BLaER1 (cell line): Measurements from ENCODE around the gene FAM50B.

Experiments
- H3K27ac ChIP-seq: shearing (Covaris generic); formaldehyde crosslinking; 2 replicates; pipeline ENCODE4 v1.8.1; 2022
- H3K27me3 ChIP-seq: shearing (Covaris generic); formaldehyde crosslinking; 2 replicates; pipeline ENCODE4 v1.8.1; 2022
- H3K36me3 ChIP-seq: shearing (Covaris generic); formaldehyde crosslinking; 2 replicates; pipeline ENCODE4 v1.8.1; 2022
- H3K4me1 ChIP-seq: shearing (Covaris generic); formaldehyde crosslinking; 2 replicates; pipeline ENCODE4 v1.8.1; 2022
- H3K4me2 ChIP-seq: shearing (Covaris generic); formaldehyde crosslinking; 2 replicates; pipeline ENCODE4 v1.8.1; 2022
- H3K4me3 ChIP-seq: shearing (Covaris generic); formaldehyde crosslinking; 2 replicates; pipeline ENCODE4 v1.8.1; 2022
- H3K9ac ChIP-seq: shearing (Covaris generic); formaldehyde crosslinking; 2 replicates; pipeline ENCODE4 v1.8.1; 2022
- H3K9me3 ChIP-seq: shearing (Covaris generic); formaldehyde crosslinking; 2 replicates; pipeline ENCODE4 v1.8.1; 2022
- H4K20me1 ChIP-seq: shearing (Covaris generic); formaldehyde crosslinking; 2 replicates; pipeline ENCODE4 v1.8.1; 2022
- Cebpa-rat ChIP-seq: shearing (Covaris generic); IDR thresholded peaks from 2 replicates; pipeline ENCODE4 v1.8.1; 2022

FAM50B gene

DNA sequence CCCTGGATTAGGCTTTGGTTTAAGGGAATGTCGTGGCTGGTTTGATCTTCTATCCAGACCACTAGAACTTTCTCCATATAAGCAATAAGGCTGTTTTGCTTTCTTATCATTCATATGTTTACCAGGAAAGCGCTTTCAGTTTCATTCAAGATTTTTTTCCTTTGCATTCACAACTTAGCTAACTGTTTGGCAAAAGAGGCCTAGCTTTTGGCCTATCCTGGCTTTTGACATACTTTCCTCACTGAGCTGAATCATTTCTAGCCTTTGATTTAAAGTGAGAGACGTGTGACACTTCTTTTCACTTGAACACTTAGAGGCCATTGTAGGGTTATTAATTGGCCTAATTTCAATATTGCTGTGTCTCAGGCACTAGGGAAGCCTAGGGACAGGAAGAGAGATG is 1.7 kb upstream of the FAM50B start:
- Histone ChIP-seq H3K4me2 (no peak overlapping the region), H3K4me1 (peaks cover 11% of the 10 kb centered on the region), H3K27me3 (no peaks in the 10 kb centered on the region; the same call in 1 of the 2 replicates), H3K27ac (no peak overlapping the region), H3K9ac (no peak overlapping the region), H3K36me3 (no peaks in the 10 kb centered on the region), H3K9me3 (peaks cover 21% of the 10 kb centered on the region), H4K20me1 (no peaks in the 10 kb centered on the region), H3K4me3 (no peak overlapping the region)
- TF ChIP-seq Cebpa-rat, result no peak

- H4K20me1 ChIP-seq, result no peaks in the 10 kb centered on the region
- no peak for TF ChIP-seq Cebpa-rat
- H3K27ac ChIP-seq, result no peak overlapping the region
- H3K36me3 ChIP-seq, result no peaks in the 10 kb centered on the region
- H3K4me3 ChIP-seq, result no peak overlapping the region
- peaks cover 5% of the 10 kb centered on the region for H3K4me1 ChIP-seq
- no peak overlapping the region for H3K9ac ChIP-seq
- no peak overlapping the region for H3K4me2 ChIP-seq
- H3K27me3 ChIP-seq, result no peaks in the 10 kb centered on the region; the same call in 1 of the 2 replicates
- peaks cover 21% of the 10 kb centered on the region for H3K9me3 ChIP-seq
These were observed 793 bp upstream of the FAM50B start for GRCh38 chr6:3848380-3848779.

DNA sequence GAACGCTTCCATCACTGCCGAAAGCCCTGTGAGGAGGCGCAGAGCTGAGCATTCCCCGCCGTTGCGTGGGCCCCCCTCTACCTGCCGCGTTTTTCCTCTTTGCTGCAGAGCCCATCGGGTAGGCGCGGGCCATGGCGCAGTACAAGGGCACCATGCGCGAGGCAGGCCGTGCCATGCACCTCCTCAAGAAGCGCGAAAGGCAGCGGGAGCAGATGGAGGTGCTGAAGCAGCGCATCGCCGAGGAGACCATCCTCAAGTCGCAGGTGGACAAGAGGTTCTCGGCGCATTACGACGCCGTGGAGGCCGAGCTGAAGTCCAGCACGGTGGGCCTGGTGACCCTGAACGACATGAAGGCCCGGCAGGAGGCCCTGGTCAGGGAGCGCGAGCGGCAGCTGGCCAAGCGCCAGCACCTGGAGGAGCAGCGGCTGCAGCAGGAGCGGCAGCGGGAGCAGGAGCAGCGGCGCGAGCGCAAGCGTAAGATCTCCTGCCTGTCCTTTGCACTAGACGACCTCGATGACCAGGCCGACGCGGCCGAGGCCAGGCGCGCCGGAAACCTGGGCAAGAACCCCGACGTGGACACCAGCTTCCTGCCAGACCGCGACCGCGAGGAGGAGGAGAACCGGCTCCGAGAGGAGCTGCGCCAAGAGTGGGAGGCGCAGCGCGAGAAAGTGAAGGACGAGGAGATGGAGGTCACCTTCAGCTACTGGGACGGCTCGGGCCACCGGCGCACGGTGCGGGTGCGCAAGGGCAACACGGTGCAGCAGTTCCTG is 693 bp downstream of the FAM50B start:
- H3K9me3 ChIP-seq, result peaks cover 21% of the 10 kb centered on the region

GRCh38 chr6:3850451-3851203 is 1.5 kb downstream of the FAM50B start:
- H3K36me3 ChIP-seq, result no peaks in the 10 kb centered on the region
- no peaks in the 10 kb centered on the region for H4K20me1 ChIP-seq
- H3K27ac ChIP-seq, result no peak overlapping the region
- no peaks in the 10 kb centered on the region for H3K4me1 ChIP-seq
- H3K27me3 ChIP-seq, result no peaks in the 10 kb centered on the region; the same call in 1 of the 2 replicates
- TF ChIP-seq Cebpa-rat, result no peak
- H3K9ac ChIP-seq, result no peak overlapping the region
- H3K4me2 ChIP-seq, result no peak overlapping the region
- no peak overlapping the region for H3K4me3 ChIP-seq
- H3K9me3 ChIP-seq, result peaks cover 21% of the 10 kb centered on the region

More for the DNA sequence above, 693 bp downstream of the FAM50B start:
- H3K9ac ChIP-seq, result no peak overlapping the region
- H3K4me3 ChIP-seq, result no peak overlapping the region
- no peaks in the 10 kb centered on the region for H3K36me3 ChIP-seq
- no peak overlapping the region for H3K27ac ChIP-seq
- no peak for TF ChIP-seq Cebpa-rat
- H3K4me2 ChIP-seq, result no peak overlapping the region
- no peaks in the 10 kb centered on the region; the same call in 1 of the 2 replicates for H3K27me3 ChIP-seq
- H3K4me1 ChIP-seq, result no peaks in the 10 kb centered on the region
- no peaks in the 10 kb centered on the region for H4K20me1 ChIP-seq

DNA sequence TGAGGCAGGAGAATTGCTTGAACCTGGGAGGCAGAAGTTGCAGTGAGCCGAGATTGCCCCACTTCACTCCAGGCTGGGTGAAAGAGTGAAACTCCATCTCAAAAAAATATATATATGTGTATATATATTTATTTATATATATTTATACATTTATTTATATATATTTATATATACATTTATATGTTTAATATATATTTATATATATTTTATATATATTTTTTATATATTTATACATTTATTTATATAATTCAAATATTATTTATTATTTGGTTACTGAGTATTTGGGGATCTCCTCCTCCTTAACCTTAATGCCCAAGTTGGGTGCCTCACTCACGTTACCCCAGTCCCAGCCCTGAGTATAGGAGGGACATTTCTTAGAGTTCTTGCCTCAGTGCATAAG is 2.7 kb downstream of the FAM50B start:
- Histone ChIP-seq H3K4me1 (no peaks in the 10 kb centered on the region), H4K20me1 (no peaks in the 10 kb centered on the region), H3K4me3 (no peak overlapping the region), H3K36me3 (no peaks in the 10 kb centered on the region), H3K9me3 (peaks cover 21% of the 10 kb centered on the region), H3K9ac (no peak overlapping the region), H3K4me2 (no peak overlapping the region), H3K27ac (no peak overlapping the region), H3K27me3 (no peaks in the 10 kb centered on the region; the same call in 1 of the 2 replicates)
- no peak for TF ChIP-seq Cebpa-rat

- Histone ChIP-seq H3K4me3 (no peak overlapping the region), H4K20me1 (no peaks in the 10 kb centered on the region), H3K9ac (no peak overlapping the region), H3K9me3 (peaks cover 21% of the 10 kb centered on the region), H3K36me3 (no peaks in the 10 kb centered on the region), H3K4me2 (no peak overlapping the region), H3K4me1 (no peaks in the 10 kb centered on the region), H3K27ac (no peak overlapping the region), H3K27me3 (no peaks in the 10 kb centered on the region; the same call in 1 of the 2 replicates)
- TF ChIP-seq Cebpa-rat, result no peak
These were observed 3.2 kb downstream of the FAM50B start for GRCh38 chr6:3852391-3852790.

- no peaks in the 10 kb centered on the region for H3K4me1 ChIP-seq
- no peaks in the 10 kb centered on the region for H3K27me3 ChIP-seq
- no peaks in the 10 kb centered on the region for H3K9me3 ChIP-seq
- no peak overlapping the region for H3K9ac ChIP-seq
- H3K4me3 ChIP-seq, result no peak overlapping the region
- H3K27ac ChIP-seq, result no peak overlapping the region
- no peak for TF ChIP-seq Cebpa-rat
- H3K4me2 ChIP-seq, result no peak overlapping the region
- no peaks in the 10 kb centered on the region for H4K20me1 ChIP-seq
- no peaks in the 10 kb centered on the region for H3K36me3 ChIP-seq
These were observed 6.7 kb downstream of the FAM50B start for GRCh38 chr6:3855866-3856265.

- TF ChIP-seq Cebpa-rat, result no peak
- H4K20me1 ChIP-seq, result no peaks in the 10 kb centered on the region
- no peak overlapping the region for H3K9ac ChIP-seq
- H3K4me2 ChIP-seq, result no peak overlapping the region
- H3K36me3 ChIP-seq, result no peaks in the 10 kb centered on the region
- H3K9me3 ChIP-seq, result no peaks in the 10 kb centered on the region
- H3K4me3 ChIP-seq, result no peak overlapping the region
- no peaks in the 10 kb centered on the region for H3K27me3 ChIP-seq
- no peaks in the 10 kb centered on the region for H3K4me1 ChIP-seq
- H3K27ac ChIP-seq, result no peak overlapping the region
These were observed 7.4 kb downstream of the FAM50B start for GRCh38 chr6:3856576-3856975.

DNA sequence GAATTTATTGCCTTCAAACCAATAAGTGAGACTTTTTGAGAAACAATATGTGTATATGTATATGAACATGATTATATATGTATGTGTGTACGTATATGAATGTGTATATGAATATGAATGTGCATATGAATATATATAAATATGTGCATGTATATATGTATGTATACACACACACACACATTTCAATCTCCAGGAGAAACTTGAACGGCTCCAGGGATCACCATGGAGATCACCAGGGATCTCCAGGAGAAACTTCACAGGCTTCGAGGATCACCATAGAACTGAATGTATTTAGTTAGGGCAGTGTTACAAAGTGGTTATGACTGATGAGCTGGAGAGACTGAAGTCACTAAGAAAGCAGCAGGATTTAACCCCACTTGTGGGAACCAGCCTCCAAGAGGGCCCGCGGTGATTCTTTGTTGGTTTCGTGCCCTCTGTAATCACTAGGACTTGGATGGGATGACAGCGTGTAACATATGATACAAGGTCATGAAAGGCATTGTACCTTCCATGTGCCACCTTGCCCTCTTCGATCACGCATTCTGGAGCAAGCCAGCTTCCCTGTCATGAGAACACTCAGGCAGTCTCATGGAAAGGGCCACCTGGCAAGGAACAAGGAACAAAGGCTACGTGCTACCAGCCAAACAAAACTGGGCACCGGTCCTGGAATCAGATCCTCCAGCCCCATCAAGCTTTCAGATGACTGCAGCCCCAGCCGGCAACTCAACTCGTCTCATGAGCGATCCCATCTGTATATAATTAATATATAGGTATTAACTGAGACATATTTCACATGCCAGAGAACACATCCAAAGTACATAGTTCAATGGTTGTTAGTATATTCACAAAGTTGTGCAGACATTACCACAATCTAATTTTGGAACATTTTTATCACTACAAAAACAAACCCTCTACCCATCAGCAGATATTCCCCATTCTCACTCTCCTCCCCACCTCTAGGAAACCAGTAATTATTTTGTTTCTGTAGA is 8.6 kb downstream of the FAM50B start:
- H3K4me3 ChIP-seq, result no peak overlapping the region
- no peaks in the 10 kb centered on the region for H4K20me1 ChIP-seq
- no peak overlapping the region for H3K4me2 ChIP-seq
- no peaks in the 10 kb centered on the region for H3K4me1 ChIP-seq
- H3K36me3 ChIP-seq, result no peaks in the 10 kb centered on the region
- TF ChIP-seq Cebpa-rat, result no peak
- no peaks in the 10 kb centered on the region for H3K9me3 ChIP-seq
- no peak overlapping the region for H3K9ac ChIP-seq
- H3K27me3 ChIP-seq, result no peaks in the 10 kb centered on the region
- no peak overlapping the region for H3K27ac ChIP-seq
